Epithelial cell of prostate (primary cell): ENCODE measurements around the gene AGAP1.
"Not testable (repeated sequence)": the region's sequence is repeated elsewhere in the genome, so short reads cannot be mapped to it uniquely, and the experiment has no call there.

Experiments
- DNase-seq: peaks from one replicate; pipeline ENCODE4 v3.0.0-alpha.2; 2011; ENCODE audit warnings: low read depth, low spot score
- H3K27ac ChIP-seq: fragments of 450-650 bp; 2 replicates; pipeline ENCODE4 v1.5.1; 2017; ENCODE audit warnings: mild to moderate bottlenecking

AGAP1 gene

DNA sequence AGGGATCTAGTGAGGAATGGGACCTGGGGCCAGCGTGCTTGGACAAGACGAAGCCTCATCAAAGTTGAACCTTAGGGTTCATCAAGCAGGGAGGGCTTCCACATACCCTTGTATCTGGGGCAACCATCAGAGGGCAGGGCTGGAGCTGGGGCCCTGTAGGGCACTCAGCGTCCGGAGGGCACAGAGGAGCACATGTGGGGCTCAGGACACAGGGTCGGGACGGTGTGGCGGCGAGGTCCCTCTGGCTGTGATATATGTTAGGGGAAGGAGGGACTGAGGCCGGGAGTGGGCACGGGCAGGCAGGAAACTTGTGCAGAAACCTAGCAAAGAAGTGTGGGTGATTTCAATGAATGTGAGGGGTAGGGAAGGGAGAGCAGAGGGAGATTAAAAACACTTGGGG, 244.0 kb downstream of the AGAP1 start:
- no peak for DNase-seq
- H3K27ac ChIP-seq: no peak overlapping the region

DNA sequence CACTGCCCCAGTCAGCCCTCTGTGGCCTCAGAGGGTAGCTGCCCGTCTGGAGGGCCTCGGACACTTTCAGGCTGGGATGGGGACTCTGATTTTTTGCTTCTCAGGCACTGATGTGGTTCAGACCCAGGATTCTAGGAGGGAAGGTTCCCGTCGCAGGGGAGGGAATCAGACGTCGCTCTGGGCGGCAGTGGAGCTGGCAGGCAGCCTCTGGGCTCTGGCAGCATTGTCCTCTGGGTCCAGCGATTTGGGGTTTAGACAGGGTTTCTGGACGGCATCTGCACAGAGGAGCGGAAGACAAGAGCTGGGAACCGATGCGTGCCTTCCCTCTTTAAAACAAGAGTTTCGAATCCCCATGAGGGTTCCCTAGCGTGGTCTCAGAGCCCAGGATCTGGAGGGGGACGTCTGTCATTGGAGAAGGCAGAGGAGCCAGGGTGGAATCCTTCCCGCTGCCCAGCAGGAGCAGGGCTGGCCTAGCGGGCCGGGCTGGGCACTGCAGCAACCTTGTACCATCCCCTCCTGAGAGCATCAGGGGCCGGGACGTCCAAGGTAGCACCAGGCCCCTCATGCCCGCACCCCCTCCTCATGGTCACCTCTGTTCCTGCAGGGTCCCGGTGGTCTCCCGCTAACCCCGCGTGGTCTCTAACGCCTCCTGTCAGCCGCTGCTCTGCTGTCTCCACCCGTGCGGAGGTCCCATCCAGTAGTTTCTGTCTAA, 246.0 kb downstream of the AGAP1 start:
- DNase-seq: no peak
- no peak overlapping the region for H3K27ac ChIP-seq

DNA sequence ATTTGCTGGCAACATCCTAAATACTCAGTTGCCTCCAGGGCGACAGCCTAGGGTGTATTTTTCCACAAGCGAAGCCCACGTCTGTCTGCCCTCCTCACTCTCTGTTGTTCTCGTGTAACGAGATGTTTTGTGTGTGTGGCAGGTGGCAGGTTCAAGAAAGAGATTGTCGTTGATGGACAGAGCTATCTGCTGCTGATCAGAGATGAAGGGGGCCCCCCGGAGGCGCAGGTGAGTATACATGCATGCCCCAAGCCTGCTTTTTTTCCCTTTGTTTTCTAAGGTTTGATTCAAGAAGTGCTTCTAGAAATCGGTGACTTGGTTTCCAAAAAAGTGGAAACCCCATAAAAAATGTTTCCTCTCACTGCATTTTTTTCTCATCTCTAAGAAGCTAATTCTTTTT, 247.0 kb downstream of the AGAP1 start:
- no peak for DNase-seq
- H3K27ac ChIP-seq: no peak overlapping the region

DNA sequence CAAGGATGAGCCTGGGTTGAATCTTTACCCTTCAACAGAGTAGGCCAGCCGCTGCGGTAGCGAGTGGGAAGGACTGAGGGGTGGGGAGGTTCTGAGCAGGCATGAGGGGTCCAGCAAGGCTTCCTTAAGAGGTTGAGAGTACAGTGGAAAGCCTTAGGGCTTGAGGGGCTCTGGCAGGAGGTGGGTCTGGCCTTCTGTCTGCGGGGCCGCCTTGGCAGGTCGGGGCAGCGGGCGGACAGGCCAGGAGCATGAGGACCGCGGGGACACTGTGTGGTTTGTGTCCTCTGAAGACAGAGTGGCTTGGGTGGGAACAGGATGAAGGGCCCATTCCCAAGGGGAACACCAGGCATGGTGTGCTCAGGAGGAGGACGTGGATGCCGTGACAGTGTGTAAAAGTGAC, 250.3 kb downstream of the AGAP1 start:
- no peak overlapping the region for H3K27ac ChIP-seq
- DNase-seq: no peak

DNA sequence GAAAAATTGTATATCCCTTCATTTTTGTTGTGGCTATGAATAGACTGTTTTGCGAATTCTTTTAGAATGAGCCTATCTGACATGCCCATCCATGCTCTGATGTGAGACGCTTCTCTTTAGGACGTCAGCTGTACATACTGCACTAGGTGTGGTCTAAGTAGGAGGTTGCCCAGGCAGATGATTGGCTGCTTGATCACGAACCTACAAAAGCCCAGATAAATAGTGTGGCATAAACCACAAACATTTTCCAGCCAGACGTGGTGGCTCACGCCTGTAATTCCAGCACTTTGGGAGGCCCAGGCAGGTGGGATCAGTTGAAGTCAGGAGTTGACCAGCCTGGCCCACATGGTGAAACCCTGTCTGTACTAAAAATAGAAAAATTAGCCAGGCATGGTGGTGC, 251.8 kb downstream of the AGAP1 start:
- H3K27ac ChIP-seq: peak overlapping the region; percentile 46
- peak; percentile 46 for DNase-seq

- H3K27ac ChIP-seq: peak overlapping the region; percentile 46
- peak; percentile 51 for DNase-seq
These were observed 252.6 kb downstream of the AGAP1 start for GRCh38 chr2:235746257-235746934.

DNA sequence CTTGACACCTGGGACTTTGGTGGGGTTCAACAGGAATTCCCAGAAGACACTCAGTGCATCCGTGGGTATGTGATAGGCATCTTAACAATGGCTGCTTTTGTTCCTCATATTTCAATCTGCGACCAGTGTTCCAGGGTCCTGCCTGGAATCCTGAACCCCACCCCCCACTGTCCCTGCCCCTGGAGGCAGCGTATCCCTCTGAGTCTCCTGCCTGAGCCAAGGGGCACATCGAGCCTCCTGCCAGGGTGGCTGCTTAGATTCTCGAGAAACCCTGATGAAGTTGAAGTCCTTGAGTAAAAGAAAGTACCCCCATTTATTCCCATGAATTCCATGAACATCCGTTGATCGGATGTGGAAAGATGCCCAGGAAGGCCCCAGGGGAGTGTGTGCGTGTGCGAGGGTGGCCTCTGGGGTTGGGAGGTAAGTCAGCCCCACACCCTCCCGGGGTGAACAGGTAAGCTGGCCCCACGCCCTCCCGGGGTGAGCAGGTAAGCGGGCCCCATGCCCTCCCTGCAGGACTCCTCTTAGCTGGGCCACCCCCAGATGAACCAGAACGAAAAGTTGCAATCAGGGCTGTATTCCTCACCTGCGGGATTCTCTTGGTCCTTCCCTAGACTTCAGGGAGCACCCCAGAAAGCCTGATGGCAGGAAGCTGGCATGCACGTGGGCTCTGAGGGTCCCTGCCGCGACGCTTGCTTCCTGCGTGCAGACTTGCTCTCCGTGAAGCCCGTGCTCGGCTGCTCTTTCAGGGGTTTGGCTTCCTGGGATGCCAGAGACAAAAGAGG, 253.3 kb downstream of the AGAP1 start:
- H3K27ac ChIP-seq: no peak overlapping the region
- DNase-seq: no peak

GRCh38 chr2:235747786-235748091, 253.9 kb downstream of the AGAP1 start:
- no peak overlapping the region for H3K27ac ChIP-seq
- peak; percentile 27 for DNase-seq

- H3K27ac ChIP-seq: no peak overlapping the region
- DNase-seq: no peak
These were observed 255.4 kb downstream of the AGAP1 start for GRCh38 chr2:235749121-235749770.

- no peak for DNase-seq
- no peak overlapping the region for H3K27ac ChIP-seq
These were observed 255.9 kb downstream of the AGAP1 start for GRCh38 chr2:235749771-235750160.

GRCh38 chr2:235752846-235753245, 259.0 kb downstream of the AGAP1 start:
- H3K27ac ChIP-seq: no peak overlapping the region
- DNase-seq: no peak

- DNase-seq: no peak
- no peak overlapping the region for H3K27ac ChIP-seq
These were observed 260.7 kb downstream of the AGAP1 start for GRCh38 chr2:235754357-235755207.

GRCh38 chr2:235756491-235756890, 262.6 kb downstream of the AGAP1 start:
- DNase-seq: no peak
- H3K27ac ChIP-seq: no peak overlapping the region

- DNase-seq: no peak
- no peak overlapping the region for H3K27ac ChIP-seq
These were observed 263.4 kb downstream of the AGAP1 start for GRCh38 chr2:235757212-235757611.

- no peak for DNase-seq
- H3K27ac ChIP-seq: no peak overlapping the region
These were observed 263.8 kb downstream of the AGAP1 start for GRCh38 chr2:235757640-235758039.

GRCh38 chr2:235762832-235763598, 269.2 kb downstream of the AGAP1 start:
- no peak overlapping the region for H3K27ac ChIP-seq
- DNase-seq: no peak

DNA sequence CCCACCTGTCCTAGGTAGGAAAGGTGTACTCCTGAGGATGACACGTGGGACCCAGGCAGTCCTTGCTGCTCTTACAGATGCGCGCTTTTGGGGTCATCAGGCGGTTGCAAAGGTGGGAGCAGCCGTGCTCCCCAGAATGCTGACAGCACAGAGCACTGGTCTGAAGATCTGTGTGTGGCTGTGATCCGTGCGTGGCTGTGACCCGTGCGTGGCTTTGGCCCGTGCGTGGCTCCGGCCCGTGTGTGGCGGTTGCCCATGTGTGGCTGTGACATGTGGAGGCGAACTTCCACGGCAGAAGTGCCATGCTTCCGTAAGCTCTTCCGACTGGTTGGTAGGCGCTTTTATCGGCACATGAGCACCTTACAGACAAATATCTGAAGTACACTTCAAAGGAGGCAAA, 270.0 kb downstream of the AGAP1 start:
- H3K27ac ChIP-seq: no peak overlapping the region
- no peak for DNase-seq

GRCh38 chr2:235764478-235764877, 270.6 kb downstream of the AGAP1 start:
- not testable (repeated sequence) for H3K27ac ChIP-seq, DNase-seq

DNA sequence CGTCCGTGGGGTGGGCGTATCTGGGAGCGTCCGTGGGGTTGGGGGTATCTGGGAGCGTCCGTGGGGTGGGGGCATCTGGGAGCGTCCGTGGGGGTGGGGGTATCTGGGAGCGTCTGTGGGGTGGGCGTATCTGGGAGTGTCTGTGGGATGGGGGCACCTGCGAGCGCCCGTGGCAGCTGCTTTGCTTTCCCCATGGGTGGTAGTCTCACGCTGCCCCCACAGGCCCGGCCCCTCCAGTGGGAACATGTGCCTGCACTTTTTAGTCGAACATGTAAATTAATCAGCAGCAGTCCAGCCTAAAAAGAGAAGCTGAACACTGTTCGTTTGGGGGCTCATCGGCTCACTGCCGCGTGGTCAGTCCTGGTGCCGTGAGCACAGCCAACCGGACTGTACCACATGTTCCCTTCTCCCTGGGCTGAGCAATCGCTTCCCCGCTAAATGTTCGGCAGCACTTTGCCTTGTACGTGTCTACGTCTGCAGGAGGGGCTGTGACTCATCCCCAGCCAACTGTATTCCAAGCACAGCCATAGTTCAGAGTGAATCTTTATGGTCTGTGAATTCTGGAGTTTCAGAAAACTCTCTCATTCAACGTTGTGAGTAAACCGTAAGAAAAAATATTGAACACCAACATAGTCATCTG, 271.5 kb downstream of the AGAP1 start:
- DNase-seq: no peak
- H3K27ac ChIP-seq: no peak overlapping the region
